WTC11 (cell line): ENCODE measurements around the gene ASS1. TPM values are rescaled to one million over a fixed set of nuclear protein-coding genes. Genes with fewer than 3 reads are reported as not detected.

Experiments
- ATAC-seq: fragments of 200-7000 bp; cut with Tn5 transposase; 2 replicates; pipeline ENCODE4 v1.10.0; 2021; ENCODE audit warnings: mild to moderate bottlenecking, moderate library complexity
- CTCF ChIA-PET: fragments of 300-600 bp; sonication (Branson Sonifier 250); formaldehyde crosslinking; loops from one replicate; lab custom pipeline; 2021; ENCODE audit warnings: antibody characterized with exemption; lab: Charles Lee
- POLR2A ChIA-PET: fragments of 350-600 bp; sonication (Branson Sonifier 250); formaldehyde crosslinking; loops from one replicate; lab custom pipeline; 2021; ENCODE audit warnings: antibody characterized with exemption; lab: Charles Lee
- DNase-seq: peaks from one replicate; pipeline ENCODE4 v3.0.0; 2021; ENCODE audit warnings: low spot score
- H3K27ac Mint-ChIP-seq: 2 replicates; pipeline ENCODE4 v1.8.0; 2021; ENCODE audit warnings: mixed read lengths
- H3K27me3 Mint-ChIP-seq: 2 replicates; pipeline ENCODE4 v1.8.0; 2021; ENCODE audit warnings: low read depth, mild to moderate bottlenecking, moderate library complexity, mixed read lengths
- H3K36me3 Mint-ChIP-seq: 2 replicates; pipeline ENCODE4 v1.8.0; 2021; ENCODE audit warnings: mixed read lengths
- H3K4me1 Mint-ChIP-seq: 2 replicates; pipeline ENCODE4 v1.8.0; 2022; ENCODE audit warnings: mixed read lengths
- H3K4me3 Mint-ChIP-seq: 2 replicates; pipeline ENCODE4 v1.8.0; 2021; ENCODE audit warnings: mild to moderate bottlenecking, moderate library complexity, mixed read lengths
- H3K9me3 Mint-ChIP-seq: 2 replicates; pipeline ENCODE4 v1.8.0; 2021; ENCODE audit warnings: mixed read lengths
- CREB1 ChIP-seq: sonication (generic); formaldehyde crosslinking; IDR thresholded peaks from 2 replicates; pipeline ENCODE4 v1.8.0; 2023; ENCODE audit warnings: mild to moderate bottlenecking, missing genetic modification reagents
- FOXJ3 ChIP-seq: sonication (generic); formaldehyde crosslinking; IDR thresholded peaks from 2 replicates; pipeline ENCODE4 v1.9.0; 2021; ENCODE audit warnings: missing genetic modification reagents, mild to moderate bottlenecking, borderline replicate concordance
- GABPB1 ChIP-seq: sonication (generic); formaldehyde crosslinking; IDR thresholded peaks from 2 replicates; pipeline ENCODE4 v1.8.1; 2023; ENCODE audit warnings: mild to moderate bottlenecking, missing genetic modification reagents
- JAZF1 ChIP-seq: fragments of 250-450 bp; sonication (Bioruptor Pico); IDR thresholded peaks from 2 replicates; pipeline ENCODE4 v1.9.0; 2021; ENCODE audit warnings: moderate library complexity, mild to moderate bottlenecking, inconsistent platforms
- KAT7 ChIP-seq: sonication (generic); formaldehyde crosslinking; IDR thresholded peaks from 2 replicates; pipeline ENCODE4 v1.8.1; 2023; ENCODE audit warnings: missing genetic modification reagents, mild to moderate bottlenecking, borderline replicate concordance
- ZNF317 ChIP-seq: sonication (generic); formaldehyde crosslinking; IDR thresholded peaks from 2 replicates; pipeline ENCODE4 v1.8.1; 2023; ENCODE audit warnings: low read depth, mild to moderate bottlenecking, moderate library complexity, missing genetic modification reagents, borderline replicate concordance
- total RNA-seq: library from RNA; stranded (reverse); gene quantifications from 3 replicates; pipeline ENCODE4 v1.2.3, GENCODE V29; 2021
- TF ChIP-seq, protein P1 (sequence below): sonication (generic); formaldehyde crosslinking; IDR thresholded peaks from 2 replicates; pipeline ENCODE4 v1.8.1; 2022; ENCODE audit warnings: low read depth, mild to moderate bottlenecking, moderate library complexity, missing genetic modification reagents, borderline replicate concordance
- TF ChIP-seq, protein P2 (sequence below): sonication (generic); formaldehyde crosslinking; IDR thresholded peaks from 2 replicates; pipeline ENCODE4 v1.8.1; 2022; ENCODE audit warnings: low read depth, missing genetic modification reagents, borderline replicate concordance
- TF ChIP-seq, protein P3 (sequence below): sonication (generic); formaldehyde crosslinking; IDR thresholded peaks from 2 replicates; pipeline ENCODE4 v1.8.0; 2022; ENCODE audit warnings: missing genetic modification reagents
- TF ChIP-seq, protein P4 (sequence below): sonication (generic); formaldehyde crosslinking; IDR thresholded peaks from 2 replicates; pipeline ENCODE4 v1.8.0; 2022; ENCODE audit warnings: mild to moderate bottlenecking, missing genetic modification reagents
- TF ChIP-seq, protein P5 (sequence below): sonication (generic); formaldehyde crosslinking; IDR thresholded peaks from 2 replicates; pipeline ENCODE4 v1.8.0; 2022; ENCODE audit warnings: mild to moderate bottlenecking, missing genetic modification reagents
- TF ChIP-seq, protein P6 (sequence below): sonication (generic); formaldehyde crosslinking; IDR thresholded peaks from 2 replicates; pipeline ENCODE4 v1.8.0; 2022; ENCODE audit warnings: mild to moderate bottlenecking, missing genetic modification reagents
- TF ChIP-seq, protein P7 (sequence below): sonication (generic); formaldehyde crosslinking; IDR thresholded peaks from 2 replicates; pipeline ENCODE4 v1.8.1; 2022; ENCODE audit warnings: missing genetic modification reagents, borderline replicate concordance

Gene ASS1
- total RNA-seq, 1 experiment from 2014 or later: 95.7 TPM

DNA sequence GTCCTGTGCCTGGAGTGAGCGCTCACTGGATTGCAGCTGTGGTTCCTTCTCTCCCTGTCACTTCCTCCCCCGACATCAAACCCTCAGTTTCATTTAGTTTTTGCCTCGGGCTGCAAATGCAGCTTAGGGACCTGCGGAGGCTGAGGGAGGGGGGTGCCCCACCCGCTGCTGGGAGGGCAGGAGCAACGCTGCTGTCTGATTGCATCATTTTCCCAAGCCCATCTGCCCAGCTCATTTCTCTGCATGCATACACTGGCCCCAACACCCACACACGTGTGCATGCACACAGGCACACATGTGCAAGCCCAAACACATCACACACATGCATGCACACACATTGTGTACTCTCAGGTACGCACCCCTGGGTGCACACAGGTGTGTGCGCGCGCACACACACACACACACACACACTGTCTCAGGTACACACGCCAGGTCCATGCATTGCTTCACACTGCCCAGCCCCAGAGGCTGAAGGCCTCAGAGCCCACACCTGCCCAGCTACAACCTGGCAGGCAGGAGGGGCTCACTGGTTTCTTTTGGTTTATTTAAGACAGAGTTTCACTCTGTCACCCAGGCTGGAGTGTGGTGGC is 3.4 kb downstream of the ASS1 start (continued):
- TF ChIP-seq, protein P1, sequence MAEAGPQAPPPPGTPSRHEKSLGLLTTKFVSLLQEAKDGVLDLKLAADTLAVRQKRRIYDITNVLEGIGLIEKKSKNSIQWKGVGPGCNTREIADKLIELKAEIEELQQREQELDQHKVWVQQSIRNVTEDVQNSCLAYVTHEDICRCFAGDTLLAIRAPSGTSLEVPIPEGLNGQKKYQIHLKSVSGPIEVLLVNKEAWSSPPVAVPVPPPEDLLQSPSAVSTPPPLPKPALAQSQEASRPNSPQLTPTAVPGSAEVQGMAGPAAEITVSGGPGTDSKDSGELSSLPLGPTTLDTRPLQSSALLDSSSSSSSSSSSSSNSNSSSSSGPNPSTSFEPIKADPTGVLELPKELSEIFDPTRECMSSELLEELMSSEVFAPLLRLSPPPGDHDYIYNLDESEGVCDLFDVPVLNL (CRISPR knock-in tag): no peak

DNA sequence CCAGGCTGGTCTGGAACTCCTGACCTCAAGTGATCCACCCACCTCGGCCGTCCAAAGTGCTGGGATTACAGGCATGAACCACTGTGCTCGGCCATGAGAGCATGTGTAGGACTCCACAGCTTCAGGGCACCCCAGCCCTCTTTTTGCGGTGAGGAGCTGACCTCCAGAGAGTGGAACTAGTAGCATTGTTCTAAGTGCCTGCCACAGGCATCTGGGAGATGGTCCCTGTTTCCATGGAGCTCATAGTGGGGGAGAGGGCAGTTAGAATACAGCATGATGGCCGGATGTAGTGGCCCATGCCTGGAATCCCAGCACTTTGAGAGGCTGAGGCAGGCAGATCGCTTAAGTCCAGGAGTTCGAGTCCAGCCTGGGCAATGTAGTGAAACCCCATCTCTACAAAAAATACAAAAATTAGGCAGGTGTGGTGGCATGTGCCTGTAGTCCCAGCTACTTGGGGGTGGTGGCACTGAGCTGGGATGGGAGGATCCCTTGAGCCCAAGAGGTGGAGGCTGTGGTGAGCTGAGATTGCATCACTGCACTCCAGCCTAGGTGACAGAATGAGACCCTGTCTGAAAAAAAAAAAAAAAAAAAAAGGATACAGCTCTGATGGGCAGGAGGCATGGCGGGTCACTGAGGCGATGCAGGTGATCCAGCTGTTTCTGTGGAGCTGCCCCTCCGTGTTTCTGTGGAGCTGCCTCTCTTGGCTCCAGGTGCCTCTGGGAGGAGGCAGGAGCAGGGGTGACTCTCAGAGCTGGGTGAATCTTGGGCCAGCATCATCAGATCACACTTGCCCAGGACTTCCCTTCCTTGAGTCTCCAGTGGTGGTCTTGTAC is 4.2 kb downstream of the ASS1 start:
- ATAC-seq (no peak), DNase-seq (no peak)
- CTCF ChIA-PET: interaction anchor here (0.5 to 2.7 kb wide), 6 partner anchors 12 to 244 kb away, joined by 3 to 15 read pairs (median 6); partner anchors contain the start of gene EXOSC2
- Mint-ChIP-seq H3K27me3 (peaks cover 19% of the 10 kb centered on the region), H3K27ac (no peak overlapping the region), H3K4me3 (no peak overlapping the region)
- no peak for TF ChIP-seq CREB1 (CRISPR knock-in tag)
- TF ChIP-seq, all 79 proteins: peak for 0
- Mint-ChIP-seq H3K9me3 (no peaks in the 10 kb centered on the region), H3K36me3 (no peaks in the 10 kb centered on the region), H3K4me1 (peaks cover 54% of the 10 kb centered on the region)
- POLR2A ChIA-PET: interaction anchor here (1.5 kb wide), 1 partner anchor 243 kb away, joined by 5 read pairs; no protein-coding TSS in a partner anchor

DNA sequence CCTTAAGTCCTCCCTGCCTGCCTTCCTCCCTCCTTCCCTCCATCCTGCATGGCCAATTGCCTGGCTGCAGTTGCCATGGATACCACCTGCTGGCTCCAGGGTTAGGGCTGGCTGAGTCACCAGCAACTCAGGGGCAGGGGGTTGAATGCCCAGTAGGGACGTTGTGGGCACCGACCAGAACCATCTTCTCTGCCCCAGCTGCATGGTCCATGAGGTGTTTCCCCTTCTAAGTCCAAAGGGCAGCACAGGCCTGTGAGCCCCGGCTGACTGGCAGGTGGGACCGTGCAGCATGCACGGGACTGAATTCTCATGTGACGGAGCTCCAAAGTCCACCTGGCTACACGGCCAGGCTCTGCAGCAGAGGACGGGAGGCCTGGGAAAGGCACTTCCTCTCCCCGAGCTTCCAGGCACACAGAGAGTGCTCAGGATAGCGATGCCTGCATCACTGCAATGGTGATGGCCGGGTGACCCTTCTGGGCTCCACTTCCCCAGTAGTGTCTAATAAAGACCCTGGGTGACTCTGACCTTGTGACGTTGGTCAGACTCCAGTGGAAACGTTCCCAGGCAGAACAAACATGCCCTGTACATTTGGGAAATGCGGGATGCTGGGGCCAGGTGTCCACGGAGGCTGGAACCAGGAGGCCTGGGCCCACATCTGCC is 5.7 kb downstream of the ASS1 start:
- TF ChIP-seq GABPB1 (CRISPR knock-in tag) (peak; percentile 89), ZNF317 (CRISPR knock-in tag) (no peak)
- TF ChIP-seq, protein P2, sequence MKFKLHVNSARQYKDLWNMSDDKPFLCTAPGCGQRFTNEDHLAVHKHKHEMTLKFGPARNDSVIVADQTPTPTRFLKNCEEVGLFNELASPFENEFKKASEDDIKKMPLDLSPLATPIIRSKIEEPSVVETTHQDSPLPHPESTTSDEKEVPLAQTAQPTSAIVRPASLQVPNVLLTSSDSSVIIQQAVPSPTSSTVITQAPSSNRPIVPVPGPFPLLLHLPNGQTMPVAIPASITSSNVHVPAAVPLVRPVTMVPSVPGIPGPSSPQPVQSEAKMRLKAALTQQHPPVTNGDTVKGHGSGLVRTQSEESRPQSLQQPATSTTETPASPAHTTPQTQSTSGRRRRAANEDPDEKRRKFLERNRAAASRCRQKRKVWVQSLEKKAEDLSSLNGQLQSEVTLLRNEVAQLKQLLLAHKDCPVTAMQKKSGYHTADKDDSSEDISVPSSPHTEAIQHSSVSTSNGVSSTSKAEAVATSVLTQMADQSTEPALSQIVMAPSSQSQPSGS (CRISPR knock-in tag): no peak
- TF ChIP-seq, protein P3, sequence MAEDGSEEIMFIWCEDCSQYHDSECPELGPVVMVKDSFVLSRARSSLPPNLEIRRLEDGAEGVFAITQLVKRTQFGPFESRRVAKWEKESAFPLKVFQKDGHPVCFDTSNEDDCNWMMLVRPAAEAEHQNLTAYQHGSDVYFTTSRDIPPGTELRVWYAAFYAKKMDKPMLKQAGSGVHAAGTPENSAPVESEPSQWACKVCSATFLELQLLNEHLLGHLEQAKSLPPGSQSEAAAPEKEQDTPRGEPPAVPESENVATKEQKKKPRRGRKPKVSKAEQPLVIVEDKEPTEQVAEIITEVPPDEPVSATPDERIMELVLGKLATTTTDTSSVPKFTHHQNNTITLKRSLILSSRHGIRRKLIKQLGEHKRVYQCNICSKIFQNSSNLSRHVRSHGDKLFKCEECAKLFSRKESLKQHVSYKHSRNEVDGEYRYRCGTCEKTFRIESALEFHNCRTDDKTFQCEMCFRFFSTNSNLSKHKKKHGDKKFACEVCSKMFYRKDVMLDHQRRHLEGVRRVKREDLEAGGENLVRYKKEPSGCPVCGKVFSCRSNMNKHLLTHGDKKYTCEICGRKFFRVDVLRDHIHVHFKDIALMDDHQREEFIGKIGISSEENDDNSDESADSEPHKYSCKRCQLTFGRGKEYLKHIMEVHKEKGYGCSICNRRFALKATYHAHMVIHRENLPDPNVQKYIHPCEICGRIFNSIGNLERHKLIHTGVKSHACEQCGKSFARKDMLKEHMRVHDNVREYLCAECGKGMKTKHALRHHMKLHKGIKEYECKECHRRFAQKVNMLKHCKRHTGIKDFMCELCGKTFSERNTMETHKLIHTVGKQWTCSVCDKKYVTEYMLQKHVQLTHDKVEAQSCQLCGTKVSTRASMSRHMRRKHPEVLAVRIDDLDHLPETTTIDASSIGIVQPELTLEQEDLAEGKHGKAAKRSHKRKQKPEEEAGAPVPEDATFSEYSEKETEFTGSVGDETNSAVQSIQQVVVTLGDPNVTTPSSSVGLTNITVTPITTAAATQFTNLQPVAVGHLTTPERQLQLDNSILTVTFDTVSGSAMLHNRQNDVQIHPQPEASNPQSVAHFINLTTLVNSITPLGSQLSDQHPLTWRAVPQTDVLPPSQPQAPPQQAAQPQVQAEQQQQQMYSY: no peak
- no peaks in the 10 kb centered on the region for H3K9me3 Mint-ChIP-seq
- DNase-seq (no peak), ATAC-seq (no peak)
- no peaks in the 10 kb centered on the region for H3K36me3 Mint-ChIP-seq
- no peak overlapping the region for H3K27ac Mint-ChIP-seq
- CTCF ChIA-PET: interaction anchor here (1.5 to 2.7 kb wide), 2 partner anchors 10 to 243 kb away, joined by 6 to 15 read pairs; partner anchors contain the start of gene EXOSC2
- H3K4me1 Mint-ChIP-seq: peaks cover 54% of the 10 kb centered on the region
- H3K27me3 Mint-ChIP-seq: peaks cover 17% of the 10 kb centered on the region
- H3K4me3 Mint-ChIP-seq: no peak overlapping the region
- POLR2A ChIA-PET: no interaction called here

DNA sequence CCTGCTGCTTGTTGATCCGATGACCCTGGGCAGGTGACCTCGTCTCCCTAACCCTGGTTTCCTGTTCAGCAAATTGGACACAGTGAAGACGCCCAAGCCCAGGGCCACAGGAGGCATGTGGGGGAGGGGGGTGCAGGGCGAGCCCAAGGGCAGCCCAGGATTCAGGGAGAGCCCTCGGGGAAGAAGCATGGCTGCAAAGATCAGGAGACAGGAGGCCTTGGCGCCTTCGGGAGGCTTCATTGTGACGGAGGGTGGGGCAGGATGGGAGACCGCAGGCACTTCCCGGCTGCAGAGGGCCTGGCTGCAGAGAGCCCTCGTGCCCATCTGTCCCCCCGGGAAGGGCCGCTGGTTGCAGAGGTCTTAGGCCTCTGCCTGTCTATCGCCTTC is 6.2 kb downstream of the ASS1 start:
- Mint-ChIP-seq H3K4me1 (peaks cover 49% of the 10 kb centered on the region), H3K4me3 (no peak overlapping the region), H3K36me3 (no peaks in the 10 kb centered on the region), H3K27ac (no peak overlapping the region), H3K27me3 (peaks cover 12% of the 10 kb centered on the region), H3K9me3 (no peaks in the 10 kb centered on the region)
- ChIA-PET CTCF (interaction anchor here (1.9 to 2.7 kb wide), 2 partner anchors 10 kb away, joined by 5 to 15 read pairs; no protein-coding TSS in a partner anchor), POLR2A (no interaction called here)
- ATAC-seq (no peak), DNase-seq (no peak)
- TF ChIP-seq, protein P4, sequence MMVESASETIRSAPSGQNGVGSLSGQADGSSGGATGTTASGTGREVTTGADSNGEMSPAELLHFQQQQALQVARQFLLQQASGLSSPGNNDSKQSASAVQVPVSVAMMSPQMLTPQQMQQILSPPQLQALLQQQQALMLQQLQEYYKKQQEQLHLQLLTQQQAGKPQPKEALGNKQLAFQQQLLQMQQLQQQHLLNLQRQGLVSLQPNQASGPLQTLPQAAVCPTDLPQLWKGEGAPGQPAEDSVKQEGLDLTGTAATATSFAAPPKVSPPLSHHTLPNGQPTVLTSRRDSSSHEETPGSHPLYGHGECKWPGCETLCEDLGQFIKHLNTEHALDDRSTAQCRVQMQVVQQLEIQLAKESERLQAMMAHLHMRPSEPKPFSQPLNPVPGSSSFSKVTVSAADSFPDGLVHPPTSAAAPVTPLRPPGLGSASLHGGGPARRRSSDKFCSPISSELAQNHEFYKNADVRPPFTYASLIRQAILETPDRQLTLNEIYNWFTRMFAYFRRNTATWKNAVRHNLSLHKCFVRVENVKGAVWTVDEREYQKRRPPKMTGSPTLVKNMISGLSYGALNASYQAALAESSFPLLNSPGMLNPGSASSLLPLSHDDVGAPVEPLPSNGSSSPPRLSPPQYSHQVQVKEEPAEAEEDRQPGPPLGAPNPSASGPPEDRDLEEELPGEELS (CRISPR knock-in tag): no peak
- TF ChIP-seq, protein P5, sequence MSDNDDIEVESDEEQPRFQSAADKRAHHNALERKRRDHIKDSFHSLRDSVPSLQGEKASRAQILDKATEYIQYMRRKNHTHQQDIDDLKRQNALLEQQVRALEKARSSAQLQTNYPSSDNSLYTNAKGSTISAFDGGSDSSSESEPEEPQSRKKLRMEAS (CRISPR knock-in tag): no peak
- TF ChIP-seq FOXJ3 (CRISPR knock-in tag) (no peak), JAZF1 (CRISPR knock-in tag) (no peak), KAT7 (CRISPR knock-in tag) (no peak)
- TF ChIP-seq, protein P6, sequence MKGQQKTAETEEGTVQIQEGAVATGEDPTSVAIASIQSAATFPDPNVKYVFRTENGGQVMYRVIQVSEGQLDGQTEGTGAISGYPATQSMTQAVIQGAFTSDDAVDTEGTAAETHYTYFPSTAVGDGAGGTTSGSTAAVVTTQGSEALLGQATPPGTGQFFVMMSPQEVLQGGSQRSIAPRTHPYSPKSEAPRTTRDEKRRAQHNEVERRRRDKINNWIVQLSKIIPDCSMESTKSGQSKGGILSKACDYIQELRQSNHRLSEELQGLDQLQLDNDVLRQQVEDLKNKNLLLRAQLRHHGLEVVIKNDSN (CRISPR knock-in tag): no peak
- TF ChIP-seq, protein P7, sequence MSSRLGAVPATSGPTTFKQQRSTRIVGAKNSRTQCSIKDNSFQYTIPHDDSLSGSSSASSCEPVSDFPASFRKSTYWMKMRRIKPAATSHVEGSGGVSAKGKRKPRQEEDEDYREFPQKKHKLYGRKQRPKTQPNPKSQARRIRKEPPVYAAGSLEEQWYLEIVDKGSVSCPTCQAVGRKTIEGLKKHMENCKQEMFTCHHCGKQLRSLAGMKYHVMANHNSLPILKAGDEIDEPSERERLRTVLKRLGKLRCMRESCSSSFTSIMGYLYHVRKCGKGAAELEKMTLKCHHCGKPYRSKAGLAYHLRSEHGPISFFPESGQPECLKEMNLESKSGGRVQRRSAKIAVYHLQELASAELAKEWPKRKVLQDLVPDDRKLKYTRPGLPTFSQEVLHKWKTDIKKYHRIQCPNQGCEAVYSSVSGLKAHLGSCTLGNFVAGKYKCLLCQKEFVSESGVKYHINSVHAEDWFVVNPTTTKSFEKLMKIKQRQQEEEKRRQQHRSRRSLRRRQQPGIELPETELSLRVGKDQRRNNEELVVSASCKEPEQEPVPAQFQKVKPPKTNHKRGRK (CRISPR knock-in tag): no peak
